HG03039 (cell line): ENCODE measurements around the gene CNIH3.
"Not testable (repeated sequence)": the region's sequence is repeated elsewhere in the genome, so short reads cannot be mapped to it uniquely, and the experiment has no call there.

Experiments
- ATAC-seq: cut with Tn5 transposase; IDR thresholded peaks from one replicate; pipeline ENCODE4 v1.9.1; 2021; ENCODE audit warnings: mild to moderate bottlenecking, moderate library complexity; ENCODE audit not compliant: unreplicated experiment

The CNIH3 gene

GRCh38 chr1:224615861-224616755 is at the start of gene CNIH3:
CNIH3 (plus strand) TSS chr1:224616317; CDS start chr1:224617175, 858 bp downstream.
- no peak for ATAC-seq

- ATAC-seq = not testable (repeated sequence)
These were observed 49.6 kb upstream of the CNIH3 start for GRCh38 chr1:224566492-224566891.

GRCh38 chr1:224569276-224569675 is 46.8 kb upstream of the CNIH3 start:
- ATAC-seq = no peak

GRCh38 chr1:224571975-224572374 is 44.1 kb upstream of the CNIH3 start:
- ATAC-seq = not testable (repeated sequence)

GRCh38 chr1:224579526-224579925 is 36.6 kb upstream of the CNIH3 start:
- ATAC-seq = no peak

- ATAC-seq = no peak
These were observed 36.1 kb upstream of the CNIH3 start for GRCh38 chr1:224580006-224580405.

GRCh38 chr1:224582041-224582440 is 34.1 kb upstream of the CNIH3 start:
- ATAC-seq = no peak

- ATAC-seq = no peak
These were observed 32.3 kb upstream of the CNIH3 start for GRCh38 chr1:224583774-224584173.

- ATAC-seq = no peak
These were observed 31.1 kb upstream of the CNIH3 start for GRCh38 chr1:224585051-224585450.

- no peak for ATAC-seq
These were observed 29.1 kb upstream of the CNIH3 start for GRCh38 chr1:224587051-224587450.

GRCh38 chr1:224588515-224588914 is 27.6 kb upstream of the CNIH3 start:
- ATAC-seq = no peak

GRCh38 chr1:224589006-224589405 is 27.1 kb upstream of the CNIH3 start:
- no peak for ATAC-seq

GRCh38 chr1:224591326-224591725 is 24.8 kb upstream of the CNIH3 start:
- no peak for ATAC-seq

GRCh38 chr1:224592636-224593582 is 23.2 kb upstream of the CNIH3 start:
- ATAC-seq = no peak

- no peak for ATAC-seq
These were observed 21.8 kb upstream of the CNIH3 start for GRCh38 chr1:224594360-224594759.

- ATAC-seq = no peak
These were observed 21.3 kb upstream of the CNIH3 start for GRCh38 chr1:224594851-224595250.

- ATAC-seq = no peak
These were observed 10.5 kb upstream of the CNIH3 start for GRCh38 chr1:224605482-224606181.

- no peak for ATAC-seq
These were observed 8.6 kb upstream of the CNIH3 start for GRCh38 chr1:224607188-224608148.

- ATAC-seq = no peak
These were observed 6.8 kb upstream of the CNIH3 start for GRCh38 chr1:224609333-224609732.

- no peak for ATAC-seq
These were observed 3.9 kb upstream of the CNIH3 start for GRCh38 chr1:224612246-224612645.
